Stimulated activated CD4-positive, alpha-beta T cell treated with anti-CD3 and anti-CD28 coated beads, Interleukin-1b, Interleukin-23, amount 100 ng/mL, for 24 hours (primary cell): ENCODE measurements around the gene GPI.
"Not testable (repeated sequence)": the region's sequence is repeated elsewhere in the genome, so short reads cannot be mapped to it uniquely, and the experiment has no call there.

Experiments used
- DNase-seq, 4 experiments: peaks; one replicate each; pipeline ENCODE4 v3.0.0-alpha.2; 2020; ENCODE audit warnings: low read depth in 4 of 4, low spot score in 1 of 4

GPI gene

DNA sequence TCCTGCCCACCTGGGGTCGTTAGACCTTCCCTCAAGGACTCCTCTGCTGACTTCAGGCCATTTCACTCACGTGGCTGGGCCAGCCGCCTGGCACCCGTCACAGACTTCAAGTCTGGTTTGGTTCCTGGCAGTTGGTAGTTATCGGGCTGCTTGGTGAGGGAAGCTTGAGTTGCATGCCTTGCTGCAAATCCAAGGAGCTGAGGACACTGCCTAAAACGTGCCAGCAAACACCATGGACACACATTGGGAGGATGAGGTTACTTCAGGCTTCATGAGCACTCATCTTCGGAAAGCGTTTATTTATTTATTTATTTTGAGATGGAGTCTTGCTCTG, 2.6 kb downstream of the GPI start:
- DNase-seq: no peak

DNA sequence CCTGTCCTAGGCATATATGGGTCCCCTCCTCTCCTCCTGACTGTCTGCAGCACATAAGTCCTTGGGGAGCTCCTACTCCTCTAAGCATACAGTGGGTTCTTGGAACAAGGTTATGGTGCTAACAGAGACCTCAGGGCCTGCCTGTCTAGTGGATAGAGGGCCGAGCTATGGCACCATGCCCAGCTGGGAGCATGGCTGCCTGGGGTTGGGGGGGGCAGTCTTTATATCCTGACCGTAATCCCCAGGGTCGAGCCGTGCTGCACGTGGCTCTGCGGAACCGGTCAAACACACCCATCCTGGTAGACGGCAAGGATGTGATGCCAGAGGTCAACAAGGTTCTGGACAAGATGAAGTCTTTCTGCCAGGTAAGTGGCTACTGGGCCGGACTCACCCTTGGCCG, 3.3 kb downstream of the GPI start:
- DNase-seq: no peak

DNA sequence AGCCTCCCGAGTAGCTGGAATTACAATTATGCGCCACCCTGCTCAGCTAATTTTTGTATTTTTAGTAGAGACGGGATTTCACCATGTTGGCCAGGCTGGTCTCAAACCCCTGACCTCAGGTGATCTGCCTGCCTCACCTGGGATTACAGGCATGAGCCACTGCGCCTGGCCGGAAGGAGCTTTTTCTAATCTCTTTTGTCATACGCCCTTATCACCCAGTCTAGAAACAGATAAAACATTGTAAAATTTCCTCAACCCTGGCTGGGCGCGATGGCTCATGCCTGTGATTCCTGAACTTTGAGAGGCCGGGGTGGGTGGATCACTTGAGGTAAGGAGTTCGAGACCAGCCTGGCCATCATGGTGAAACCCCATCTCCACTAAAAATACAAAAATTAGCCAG, 4.2 kb downstream of the GPI start:
- DNase-seq: not testable (repeated sequence)

DNA sequence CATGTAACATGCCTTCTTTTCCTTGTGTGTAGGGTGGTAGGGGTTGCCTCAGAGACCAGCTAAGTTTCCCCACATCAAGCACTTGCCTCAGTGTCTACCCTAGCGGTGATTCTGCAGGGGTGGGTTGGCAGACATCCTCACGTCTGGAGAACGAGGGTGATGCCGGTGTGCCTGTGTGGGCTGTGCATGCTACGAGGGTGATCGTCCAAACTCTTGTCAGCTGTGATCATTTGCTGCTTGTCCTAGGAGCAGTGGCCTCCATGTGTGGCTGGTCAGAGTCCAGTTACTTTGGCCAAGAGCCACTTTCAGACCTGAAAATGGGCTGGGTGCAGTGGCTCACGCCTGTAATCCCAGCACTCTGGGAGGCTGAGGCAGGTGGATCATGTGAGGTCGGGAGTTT, 5.1 kb downstream of the GPI start:
- DNase-seq: no peak

DNA sequence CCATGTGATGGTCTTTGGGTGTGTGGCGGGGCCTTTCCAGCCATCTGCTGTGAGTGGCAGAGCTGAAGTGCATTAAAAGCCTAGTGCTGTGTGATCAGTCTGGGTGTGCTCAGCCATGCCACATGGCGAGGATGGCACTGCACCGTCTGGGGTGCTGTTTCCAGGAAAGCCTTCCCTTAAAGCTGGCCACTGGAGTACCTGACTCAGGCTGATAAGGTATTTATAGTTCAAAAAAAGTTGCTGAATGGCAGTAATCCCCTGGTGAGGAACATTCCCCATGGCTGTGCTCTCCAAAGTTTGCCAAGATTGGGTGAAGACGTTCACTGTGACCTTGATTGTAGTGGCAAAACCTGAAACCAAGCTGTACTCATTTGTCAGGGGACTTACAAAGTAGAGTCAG, 6.0 kb downstream of the GPI start:
- no peak for DNase-seq

DNA sequence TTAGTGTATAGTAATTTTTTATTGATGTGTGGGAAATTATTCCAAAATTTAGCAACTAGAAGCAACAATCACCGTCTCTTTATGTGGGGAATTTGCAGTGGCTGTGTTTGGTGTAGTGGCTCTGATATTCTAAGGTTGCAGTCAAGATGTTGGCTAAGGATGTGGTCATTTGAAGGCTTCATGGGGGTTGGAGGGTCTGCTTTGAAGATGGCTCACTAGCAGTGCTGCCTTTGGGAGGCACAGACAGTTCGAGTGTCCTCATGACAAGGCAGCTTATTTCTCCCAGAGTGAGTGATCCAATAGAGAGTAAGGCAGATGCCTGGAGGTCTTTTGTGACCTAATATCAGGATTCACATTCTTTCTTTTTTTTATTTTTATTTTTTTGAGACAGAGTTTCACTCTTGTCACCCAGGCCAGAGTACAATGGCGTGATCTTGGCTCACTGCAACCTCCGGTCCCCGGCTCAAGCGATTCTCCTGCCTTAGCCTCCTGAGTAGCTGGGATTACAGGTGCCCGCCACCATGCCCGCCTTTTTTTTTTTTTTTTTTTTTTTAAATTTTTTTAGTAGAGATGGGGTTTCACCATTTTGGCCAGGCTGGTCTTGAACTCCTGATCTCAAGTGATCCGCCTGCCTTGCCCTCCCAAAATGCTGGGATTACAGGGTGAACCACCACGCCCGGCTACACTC, 8.7 kb downstream of the GPI start:
- no peak for DNase-seq

DNA sequence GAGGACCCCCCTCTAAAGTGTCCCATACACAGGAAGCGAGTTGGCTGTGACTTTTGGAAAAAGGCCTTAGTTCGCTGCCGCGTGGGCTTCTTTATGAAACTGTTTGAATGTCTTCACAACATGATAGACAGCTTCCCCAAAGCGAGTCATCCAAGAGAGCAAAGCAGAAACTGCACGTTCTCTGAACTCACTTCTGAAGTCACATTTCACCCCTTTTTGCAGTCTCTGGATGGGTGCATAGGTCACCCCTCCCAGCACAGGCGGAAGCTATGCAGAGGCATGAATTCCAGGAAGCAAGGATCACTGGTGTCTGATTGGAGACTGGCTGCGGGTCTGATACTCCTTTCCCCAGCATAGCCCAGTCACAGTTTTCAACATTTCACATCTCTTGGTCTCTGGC, 10.6 kb downstream of the GPI start:
- no peak for DNase-seq

DNA sequence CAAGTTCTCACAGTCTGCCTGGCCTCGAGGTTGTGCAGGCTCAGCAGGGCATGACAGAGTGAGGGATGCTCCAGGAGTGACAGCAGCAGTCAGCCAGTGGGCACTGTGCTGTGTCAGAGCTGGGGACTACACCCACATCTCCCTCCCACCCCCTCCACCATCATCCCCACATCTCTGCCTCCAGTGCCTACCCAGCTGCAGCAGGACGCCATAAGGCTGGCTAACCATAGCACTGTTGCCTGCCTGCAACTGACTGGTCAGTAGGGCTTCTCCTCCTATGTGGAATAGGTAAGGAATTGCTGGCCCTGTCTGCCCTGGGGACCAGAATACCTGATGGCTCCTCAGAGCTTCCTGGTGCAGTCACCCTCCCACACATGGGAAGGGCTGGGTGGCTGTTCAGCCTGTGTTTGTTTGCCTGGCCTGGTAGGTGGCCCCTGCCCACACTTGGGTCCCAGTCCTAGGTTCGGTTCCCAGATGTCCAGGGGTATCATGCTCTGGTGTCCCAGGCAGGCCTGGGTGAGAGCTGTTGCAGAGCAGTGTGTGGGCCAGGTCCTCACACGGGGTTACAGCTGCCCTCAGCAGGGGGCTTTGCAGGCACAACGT, 15.7 kb downstream of the GPI start:
- no peak for DNase-seq

DNA sequence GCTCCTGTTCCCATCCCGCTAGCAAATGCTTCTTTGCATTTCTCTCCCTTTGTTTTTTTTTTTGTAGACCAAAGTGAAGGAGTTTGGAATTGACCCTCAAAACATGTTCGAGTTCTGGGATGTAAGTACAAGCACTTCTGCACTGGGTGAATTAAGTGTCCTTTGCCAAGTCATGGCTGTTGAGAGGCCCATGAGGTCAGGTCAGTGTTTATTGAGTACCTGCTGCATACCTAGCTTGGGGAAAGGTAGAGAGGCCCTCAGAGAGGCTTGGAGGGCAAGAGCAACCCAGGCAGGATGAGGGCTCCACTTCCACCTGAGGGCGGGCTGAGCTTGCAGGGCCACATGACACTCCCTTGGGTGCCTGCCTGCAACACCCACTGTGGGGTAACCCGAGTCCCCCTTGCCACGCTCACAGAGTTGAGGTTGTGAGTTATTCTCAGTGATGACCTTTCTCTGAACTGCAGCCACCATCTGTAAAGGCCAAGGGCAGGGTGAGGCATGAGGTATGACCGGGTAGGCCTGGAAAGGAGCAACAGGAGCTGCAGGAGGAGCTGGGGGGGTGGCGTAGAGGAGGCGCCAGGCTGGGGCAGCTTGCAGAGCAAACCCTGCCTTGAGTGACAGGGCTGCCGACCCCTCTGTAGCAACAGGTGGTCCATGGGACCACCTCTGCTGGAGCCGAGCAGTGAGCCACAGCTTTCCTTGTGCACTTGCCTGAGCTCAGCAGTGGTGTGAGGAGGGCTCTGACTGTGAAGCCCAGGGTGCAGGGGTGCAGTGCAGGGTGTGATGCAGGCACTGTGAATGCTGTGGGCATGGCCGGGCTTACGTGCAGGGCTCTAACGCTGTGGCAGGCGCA, 16.6 kb downstream of the GPI start:
- no peak for DNase-seq

DNA sequence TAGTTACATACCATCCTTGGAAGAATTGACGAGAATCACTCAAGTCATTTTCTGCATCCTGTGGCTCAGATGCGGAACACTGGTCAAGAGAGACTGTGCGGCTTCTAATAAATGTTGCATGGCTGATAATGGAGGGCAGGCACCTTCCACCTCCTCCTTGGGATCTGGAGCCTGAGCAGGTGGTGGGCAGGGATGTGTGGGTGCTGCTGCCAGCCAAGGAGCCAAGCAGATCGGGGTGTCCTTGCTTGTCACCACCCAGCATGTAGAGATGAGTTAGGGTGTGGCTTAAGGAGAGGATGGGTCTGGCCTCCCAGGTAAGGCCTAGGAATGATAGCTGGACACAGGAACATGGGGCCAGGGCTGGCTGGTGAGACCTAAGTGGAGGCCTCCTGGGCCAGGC, 17.5 kb downstream of the GPI start:
- no peak for DNase-seq

DNA sequence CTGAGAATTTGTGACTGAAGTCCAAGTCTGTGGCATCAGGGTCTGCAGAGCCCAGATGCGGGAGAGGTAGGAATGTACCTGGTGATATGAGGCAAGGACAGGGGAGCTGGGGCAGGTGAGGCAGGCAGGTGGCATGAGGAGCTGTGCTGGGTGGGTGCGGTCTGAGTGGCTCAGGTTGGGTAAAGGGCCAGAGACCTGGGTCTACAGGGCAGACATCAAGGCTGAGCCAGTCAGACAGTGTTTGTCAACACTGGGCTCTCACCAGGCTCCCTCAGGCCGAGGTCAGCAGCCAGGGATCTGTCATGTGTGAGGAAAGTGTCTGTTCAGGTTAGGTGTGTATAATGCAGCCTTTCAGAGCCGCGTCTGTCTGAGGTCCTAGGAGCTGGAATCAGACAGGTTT, 18.6 kb downstream of the GPI start:
- DNase-seq: no peak

DNA sequence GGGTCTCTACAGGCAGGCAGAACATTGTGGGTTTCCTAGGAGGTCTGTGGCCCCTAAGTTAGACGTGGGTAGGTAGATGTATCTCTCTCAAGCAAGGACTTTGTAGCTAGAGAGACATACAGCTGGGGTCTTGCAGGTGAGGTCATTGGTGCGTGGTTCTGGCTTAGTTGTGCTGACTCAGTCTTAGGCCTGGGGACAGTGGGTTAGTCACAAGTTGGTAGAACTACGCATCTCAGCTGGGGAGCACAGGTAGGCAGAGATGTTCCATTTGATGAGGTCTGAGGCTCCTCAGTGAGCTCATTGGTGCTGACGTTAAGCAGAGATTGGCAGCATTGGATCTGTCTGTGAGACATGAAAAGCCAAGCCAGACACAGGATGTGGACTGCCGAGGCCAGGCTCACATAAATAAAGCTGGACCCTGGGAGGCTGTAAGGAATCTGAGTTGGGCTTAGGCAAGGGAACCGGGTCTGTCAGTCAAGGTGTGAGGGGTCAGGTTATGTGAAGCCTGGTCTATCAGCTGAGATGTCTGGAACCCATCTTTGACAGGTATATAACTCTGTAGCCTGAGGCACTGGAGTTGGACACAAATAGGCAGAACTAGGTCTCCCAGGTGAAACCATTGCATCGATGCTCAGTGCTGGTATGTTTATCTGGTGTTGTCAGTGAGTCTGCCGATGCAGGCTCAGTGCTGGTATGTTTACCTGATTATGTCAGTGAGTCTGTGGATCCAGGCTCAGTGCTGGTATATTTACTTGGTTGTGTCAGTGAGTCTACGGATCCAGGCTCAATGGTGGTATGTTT, 21.8 kb downstream of the GPI start:
- no peak for DNase-seq

DNA sequence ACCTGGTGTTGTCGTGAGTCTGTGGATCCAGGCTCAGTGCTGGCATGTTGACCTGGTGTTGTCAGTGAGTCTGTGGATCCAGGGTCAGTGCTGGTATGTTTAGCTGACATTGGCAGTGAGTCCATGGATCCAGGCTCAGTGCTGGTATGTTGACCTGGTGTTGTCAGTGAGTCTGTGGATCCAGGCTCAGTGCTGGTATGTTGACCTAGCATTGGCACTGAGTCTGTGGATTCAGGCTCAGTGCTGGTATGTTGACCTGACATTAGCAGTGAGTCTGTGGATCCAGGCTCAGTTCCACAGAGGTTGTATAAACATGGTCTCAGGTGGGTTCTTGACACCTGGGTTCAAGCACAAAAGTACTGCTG, 22.4 kb downstream of the GPI start:
- DNase-seq: no peak

DNA sequence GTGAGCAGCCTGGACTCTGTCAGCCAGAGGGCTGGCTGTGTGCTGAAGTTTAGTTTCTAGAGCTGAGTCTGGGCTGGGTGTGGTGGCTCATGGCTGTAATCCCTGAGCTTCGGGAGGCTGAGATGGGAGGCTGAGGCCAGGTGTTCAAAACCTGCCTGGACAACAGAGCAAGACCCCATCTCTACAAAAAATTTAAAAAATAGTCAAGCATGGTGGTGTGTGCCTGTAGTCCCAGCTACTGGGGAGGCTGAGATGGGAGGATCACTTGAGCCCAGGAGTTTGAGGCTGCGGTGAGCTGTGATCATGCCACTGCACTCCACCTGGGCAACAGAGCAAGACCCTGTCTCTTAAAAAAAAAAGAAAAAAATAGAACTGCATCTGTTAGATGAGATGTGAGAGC, 23.7 kb downstream of the GPI start:
- not testable (repeated sequence) for DNase-seq

DNA sequence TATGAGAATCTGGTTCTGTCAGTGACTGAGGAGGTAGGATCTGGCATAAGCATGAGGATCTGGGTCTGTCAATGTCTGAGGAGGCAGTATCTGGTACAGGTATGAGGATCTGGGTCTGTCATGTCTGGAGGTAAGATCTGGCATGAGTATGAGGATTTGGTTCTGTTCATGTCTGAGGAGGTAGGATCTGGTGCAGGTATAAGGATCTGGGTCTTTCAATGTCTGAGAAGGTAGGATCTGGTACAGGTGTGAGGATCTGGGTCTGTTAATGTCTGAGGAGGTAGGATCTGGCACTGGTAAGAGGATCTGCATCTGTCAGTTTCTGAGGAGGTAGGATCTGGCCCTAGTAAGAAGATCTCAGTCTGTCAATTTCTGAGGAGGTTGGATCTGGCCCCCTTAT, 26.8 kb downstream of the GPI start:
- DNase-seq: no peak

DNA sequence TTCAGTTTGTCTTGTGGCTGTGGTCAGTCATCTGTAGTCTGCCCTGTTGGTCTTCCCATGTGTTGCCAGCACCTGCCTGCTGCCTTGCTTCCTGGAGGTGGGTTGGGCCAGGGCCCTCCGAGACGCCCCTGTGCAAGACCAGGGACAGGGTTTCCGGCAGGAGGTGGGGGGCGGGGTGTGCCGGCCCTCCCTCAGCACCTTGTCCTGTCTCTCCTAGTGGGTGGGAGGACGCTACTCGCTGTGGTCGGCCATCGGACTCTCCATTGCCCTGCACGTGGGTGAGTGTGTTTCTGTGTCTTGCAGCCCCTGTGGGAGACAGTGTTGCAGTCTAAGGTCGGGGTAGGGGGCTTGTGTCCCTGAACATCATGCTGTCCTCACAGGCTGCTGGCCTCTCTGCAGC, 28.0 kb downstream of the GPI start:
- DNase-seq: no peak

DNA sequence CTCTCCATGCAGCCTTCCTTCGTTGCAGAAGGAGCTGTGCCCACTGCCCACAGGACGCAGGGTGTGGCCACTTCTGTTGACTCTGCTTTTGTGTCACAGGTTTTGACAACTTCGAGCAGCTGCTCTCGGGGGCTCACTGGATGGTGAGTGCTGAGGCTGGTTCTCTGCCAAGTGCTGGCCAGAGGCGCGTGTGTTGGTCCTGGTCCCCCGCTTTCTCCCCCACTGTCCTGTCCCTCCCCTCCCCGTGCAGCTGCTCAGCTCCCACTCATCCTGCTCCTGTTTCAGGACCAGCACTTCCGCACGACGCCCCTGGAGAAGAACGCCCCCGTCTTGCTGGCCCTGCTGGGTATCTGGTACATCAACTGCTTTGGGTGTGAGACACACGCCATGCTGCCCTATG, 28.6 kb downstream of the GPI start:
- no peak for DNase-seq

DNA sequence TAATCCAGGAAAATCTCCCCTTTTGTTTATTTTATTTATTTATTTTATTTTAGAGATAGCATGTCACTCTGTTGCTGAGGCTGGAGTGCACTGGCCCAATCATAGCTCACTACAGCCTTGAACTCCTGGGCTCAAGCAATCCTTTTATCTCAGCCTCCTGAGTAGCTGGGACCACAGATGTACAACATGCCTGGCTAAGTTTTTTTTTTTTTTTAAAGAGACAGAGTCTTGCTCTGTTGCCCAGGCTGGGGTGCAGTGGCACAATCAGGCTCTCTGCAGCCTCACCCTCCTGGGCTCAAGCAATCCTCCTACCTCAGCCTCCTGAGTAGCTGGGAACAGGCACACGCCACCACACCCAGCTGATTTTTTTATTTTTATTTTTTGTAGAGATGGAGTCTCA, 32.9 kb downstream of the GPI start:
- no peak for DNase-seq

DNA sequence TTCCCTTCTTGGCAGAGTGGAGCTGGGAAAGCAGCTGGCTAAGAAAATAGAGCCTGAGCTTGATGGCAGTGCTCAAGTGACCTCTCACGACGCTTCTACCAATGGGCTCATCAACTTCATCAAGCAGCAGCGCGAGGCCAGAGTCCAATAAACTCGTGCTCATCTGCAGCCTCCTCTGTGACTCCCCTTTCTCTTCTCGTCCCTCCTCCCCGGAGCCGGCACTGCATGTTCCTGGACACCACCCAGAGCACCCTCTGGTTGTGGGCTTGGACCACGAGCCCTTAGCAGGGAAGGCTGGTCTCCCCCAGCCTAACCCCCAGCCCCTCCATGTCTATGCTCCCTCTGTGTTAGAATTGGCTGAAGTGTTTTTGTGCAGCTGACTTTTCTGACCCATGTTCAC, 34.9 kb downstream of the GPI start:
- DNase-seq: no peak

DNA sequence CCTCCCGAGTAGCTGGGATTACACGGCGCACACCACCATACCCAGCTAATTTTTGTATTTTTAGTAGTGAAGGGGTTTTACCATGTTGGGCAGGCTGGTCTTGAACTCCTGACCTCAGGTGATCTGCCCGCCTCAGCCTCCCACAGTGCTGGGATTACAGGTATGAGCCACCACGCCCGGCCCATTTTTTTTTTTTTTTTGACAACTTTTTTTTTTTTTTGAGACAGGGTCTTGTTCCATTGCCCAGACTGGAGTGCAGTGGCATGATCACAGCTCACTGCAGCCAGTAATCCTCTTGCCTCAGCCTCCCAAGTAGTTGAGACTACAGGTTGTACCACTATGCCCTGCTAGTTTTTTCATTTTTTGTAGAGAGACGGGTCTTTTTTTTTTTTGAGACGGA, 35.8 kb downstream of the GPI start:
- not testable (repeated sequence) for DNase-seq

DNA sequence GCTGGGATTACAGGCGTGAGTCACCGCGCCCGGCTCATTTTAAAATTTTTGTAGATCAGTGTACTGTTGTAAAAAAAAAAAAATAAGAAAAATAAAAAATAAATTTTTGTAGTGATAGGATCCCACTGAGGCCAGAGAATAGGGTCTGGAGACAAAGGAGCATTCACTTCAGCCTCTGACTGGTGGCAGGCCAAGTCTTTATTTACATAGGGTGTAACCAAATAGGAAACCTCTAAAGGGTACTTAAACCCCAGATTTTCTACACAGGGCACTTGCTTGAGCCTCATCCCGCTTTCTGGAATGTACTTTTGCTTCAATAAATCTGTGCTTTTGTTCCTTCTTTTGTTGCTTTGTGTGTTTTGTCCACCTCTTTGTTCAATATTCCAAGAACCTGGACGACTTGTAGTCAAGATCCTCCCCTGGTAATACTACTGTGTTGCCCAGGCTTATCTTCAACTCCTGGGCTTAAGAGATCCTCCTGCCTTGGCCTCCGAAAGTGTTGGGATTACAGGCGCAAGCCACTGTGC, 37.1 kb downstream of the GPI start:
- no peak for DNase-seq

DNA sequence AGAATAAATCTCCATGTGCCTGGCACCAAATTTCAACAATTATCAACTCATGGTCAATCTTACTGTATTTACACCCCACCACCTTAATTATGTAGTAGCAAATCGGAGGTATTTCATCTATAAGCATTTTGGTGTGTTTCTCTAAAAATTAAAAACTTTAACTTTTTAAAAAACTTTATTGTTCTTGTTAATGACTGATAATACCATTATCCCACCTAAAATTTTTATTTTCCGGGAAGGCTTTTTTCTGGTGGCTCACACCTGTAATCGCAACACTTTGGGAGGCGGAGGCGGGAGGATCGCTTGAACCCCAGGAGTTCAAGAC, 38.8 kb downstream of the GPI start:
- DNase-seq: no peak
